DMS153 treated with DMSO at 0.1 percent for 48 hours (cell line): ENCODE results near the gene DGKI.

ENCODE experiments used
- DNase-seq: peaks from one replicate; lab custom pipeline; 2025; ENCODE audit not compliant: unreplicated experiment; lab: John Stamatoyannopoulos, UW

DGKI gene

DNA sequence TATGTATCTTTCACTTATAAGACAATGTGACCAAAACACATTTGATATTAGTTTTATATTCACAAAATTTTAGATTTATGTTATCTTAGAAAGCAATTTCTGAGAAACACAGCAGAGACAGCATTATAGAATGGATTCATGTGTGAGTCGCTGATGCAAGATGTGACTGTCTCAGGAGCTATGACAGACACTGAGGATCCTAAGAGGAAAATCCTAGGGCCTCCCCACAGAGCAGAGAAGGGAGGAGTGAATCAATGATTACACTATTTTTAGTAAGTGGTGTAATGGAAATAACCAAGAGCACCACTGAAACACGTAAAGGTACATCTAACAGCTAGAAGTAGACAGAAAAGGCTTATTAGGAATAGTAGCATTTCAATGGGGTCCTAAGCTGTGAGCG is 299.3 kb downstream of the DGKI start:
- DNase-seq = no peak

DNA sequence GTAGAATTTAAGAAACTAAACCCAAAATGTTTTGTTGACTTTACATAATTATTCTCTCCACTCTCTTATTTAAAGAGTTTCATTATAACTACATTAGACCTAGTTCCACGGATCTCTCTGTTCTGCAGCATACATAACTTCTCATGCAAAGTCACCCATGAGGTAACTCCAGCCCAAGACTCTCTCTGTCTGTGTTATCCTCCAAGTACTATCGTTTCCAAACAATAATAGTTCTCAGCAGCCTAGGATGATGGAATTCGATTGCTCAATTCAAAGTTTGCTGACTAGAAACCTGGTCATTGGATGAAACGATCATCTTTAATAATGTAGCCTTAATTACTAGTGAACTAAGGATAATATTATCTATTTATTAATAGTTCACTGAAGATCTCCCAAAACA is 300.1 kb downstream of the DGKI start:
- DNase-seq = no peak

DNA sequence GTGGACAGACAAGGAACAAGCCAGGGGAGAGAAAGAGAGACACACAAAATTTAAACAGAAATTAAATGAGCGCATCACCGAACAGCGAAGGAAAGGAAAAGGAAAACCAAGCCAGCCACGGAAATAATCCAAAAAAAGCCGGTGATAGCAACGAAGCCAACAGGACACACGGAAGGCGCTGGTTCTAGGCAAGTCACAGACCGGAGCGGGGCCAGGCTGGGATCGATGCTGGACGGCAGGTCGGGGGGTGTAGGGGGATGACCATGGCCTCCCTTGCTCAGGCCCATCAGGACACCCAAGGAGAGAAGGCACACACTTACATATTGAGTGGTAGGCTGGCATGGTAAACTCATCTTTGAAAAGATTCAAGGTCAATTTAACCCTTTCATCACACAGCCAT is 300.8 kb downstream of the DGKI start:
- no peak for DNase-seq

DNA sequence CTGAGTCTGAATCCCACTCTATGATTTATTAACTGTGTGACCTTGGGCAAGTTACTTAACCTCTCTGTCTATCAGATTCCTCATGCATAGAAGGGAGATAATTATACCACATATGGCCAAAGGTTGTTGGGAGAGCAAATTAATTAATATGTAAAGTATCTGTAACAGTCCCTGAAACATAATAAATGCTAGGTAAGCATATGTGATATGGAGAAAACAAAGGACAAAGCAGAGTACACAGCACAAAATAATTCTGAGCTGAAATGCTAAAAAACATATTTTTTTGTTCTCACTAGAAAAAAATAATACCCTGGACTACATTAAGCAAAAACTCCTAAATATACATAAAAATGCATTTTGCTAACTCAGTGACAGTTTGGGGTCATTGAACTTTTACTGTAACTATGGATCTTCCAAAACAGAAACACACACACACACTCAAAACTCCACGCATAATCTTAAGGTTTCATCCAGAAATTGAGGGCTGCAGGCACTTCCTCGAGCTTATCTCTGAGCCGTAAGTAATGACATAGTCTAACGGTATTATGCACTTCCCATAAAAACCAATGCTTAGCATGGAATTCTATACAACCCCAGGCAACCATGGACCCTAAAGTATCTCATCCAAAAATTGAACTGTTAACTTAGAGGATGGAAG is 301.6 kb downstream of the DGKI start:
- DNase-seq = no peak

DNA sequence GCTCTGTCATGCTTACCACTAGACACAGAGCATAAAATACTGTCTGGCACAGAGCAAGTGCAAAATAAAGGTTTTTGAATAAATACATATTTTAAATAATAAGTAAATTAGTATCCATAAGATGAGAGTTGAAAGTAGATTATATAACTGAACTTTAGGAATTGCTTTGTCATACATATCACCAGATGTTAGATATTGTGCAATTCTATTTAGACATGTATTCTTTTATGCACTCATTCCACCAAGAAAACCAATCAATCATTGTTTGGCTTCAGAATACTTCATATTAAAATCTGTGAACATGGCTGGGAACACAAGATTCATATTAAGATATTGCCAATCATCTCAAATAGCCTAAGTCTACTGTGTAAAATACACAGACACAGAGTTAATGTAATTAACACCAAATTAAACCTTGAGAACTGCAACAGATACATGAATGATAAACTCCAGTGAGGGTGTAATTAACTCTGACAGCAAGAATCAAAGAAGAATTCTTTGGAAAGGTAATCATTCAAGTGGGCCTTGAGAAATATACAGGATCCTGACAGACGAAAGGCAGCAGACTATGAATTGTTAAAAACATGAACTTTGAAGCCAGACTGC is 302.2 kb downstream of the DGKI start:
- no peak for DNase-seq

DNA sequence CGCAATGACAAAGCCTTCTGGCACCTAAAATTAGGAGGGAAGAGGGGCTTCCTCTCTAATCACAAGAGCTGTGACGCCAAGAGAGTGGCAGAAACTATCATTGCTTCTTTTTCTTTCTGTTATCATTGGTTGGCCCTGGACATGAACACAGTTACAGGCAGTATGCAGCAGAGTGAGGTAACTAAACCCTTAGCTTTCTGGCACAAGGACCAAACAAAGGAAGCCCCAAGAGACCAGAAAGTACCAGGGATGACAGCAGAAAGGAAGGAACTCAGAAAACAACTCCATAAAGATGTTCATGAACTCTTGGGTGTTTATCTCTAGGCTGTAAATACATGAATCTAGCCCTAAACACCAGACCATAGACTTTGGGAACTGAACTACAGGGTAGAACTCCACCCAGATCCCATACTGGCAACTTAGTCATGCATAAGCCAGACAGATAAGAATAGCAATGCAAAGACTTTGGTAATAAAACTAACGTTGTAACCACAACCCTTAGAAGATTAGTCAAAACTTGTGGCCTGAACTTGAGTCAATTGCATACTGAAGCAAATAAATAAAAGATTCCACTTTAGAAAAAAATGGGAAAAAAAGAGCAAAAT is 307.6 kb downstream of the DGKI start:
- DNase-seq = no peak

DNA sequence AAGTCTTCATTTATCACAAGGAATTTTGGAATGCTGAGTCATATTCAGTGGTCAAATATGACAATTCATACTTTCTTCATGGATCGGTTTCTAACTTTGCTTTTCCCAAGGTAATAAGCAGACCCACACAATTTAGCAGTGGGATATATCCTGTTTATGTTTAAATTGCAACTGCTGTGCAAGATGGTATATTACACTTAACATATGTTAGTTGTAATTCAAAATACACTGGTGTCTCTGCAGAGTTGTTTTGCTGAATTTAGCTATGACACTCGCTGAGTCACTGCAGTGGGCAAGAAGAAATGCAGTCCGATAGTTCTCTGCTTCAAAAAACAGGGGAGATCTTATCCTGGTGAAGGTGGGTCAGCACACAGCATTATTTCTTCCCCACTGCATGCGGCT is 308.4 kb downstream of the DGKI start:
- DNase-seq = no peak

DNA sequence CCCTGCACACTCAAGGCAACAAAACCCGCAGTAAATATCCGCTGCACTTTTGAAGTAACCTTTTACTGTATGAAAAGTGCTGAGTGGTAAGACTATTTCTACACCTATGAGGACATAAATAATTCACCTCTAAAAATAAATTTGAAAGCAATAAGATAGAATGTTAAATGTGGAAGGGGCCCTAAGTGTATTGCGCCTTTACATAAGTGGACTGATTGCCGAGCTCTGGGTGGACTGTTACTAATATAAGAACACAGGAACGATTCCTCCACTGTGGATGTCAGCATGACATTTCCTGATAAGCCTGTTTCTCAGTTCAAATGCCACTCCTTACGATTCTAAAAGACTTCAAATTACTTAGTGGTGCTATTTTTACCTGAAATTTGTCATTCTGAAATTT is 311.2 kb downstream of the DGKI start:
- DNase-seq = no peak

DNA sequence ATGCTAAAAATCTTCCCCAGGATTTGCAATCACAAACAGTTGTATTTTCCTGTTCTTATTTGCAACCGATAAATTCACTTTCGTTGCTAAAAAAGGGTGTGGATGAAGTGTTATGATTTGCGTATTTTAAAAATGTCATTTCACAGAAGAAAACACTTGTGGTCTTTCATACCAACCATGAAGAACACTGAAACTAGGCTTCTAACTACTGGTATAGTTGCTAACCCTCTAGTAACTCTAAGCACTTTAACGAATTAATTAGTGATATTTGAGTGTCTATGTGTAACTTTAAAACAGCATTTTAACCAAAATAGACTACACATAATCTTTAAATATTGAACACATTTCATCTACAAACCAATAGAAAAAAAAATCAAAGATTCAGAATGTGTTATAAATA is 315.1 kb downstream of the DGKI start:
- DNase-seq = no peak

DNA sequence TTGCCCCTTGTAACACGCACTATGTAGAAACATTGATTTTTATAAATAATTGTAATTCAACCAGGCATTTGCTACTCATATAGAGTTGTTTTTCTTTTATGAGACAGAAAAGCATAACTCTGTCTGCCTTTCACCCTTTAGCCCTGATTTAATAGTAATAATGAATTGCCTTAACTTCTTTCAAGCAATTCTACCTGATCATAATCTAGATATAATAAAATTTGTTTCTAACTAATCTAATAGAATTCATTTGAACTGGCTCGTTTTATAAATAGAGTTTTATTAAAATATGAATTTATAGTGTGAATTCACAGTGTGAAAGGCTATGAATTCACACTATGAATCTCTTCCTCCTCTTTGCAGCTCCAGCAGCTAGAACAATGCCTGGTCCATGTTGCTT is 319.1 kb downstream of the DGKI start:
- no peak for DNase-seq

DNA sequence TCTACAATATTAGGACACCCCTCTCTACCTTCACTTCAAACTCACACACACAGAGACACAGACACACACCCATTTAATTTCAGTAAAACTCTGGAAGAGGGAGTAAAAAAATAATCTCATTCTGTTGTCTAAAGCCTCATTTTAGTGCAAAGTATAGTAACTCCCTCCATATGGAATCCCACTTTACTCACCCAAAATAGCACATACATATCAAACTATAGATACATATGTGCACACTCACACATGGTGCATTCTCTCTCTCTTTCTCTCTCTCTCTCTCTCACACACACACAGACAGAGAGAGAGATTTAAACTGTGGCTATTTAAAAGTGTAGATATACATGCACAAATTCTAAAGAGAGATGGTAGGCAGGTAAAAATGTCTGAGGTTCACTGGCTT is 323.6 kb downstream of the DGKI start:
- no peak for DNase-seq

DNA sequence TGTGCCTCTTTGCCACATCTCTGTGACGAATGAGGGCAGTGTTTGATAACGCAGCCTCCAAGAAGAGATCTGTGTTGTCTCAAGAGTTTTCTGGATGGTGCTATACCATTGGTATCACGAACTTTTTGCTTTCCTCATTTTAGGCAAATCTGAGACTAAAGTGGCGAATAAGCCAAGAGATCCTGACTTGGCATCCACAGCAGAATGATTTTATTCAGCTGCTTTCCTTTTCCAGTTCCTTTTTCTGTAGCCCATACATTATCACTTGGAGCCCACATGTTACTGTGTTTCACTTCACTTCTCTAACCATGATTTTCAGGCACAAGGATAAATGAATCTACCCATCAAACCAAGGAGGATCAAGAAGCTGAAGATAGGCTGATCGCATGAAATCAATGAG is 325.3 kb downstream of the DGKI start:
- no peak for DNase-seq

DNA sequence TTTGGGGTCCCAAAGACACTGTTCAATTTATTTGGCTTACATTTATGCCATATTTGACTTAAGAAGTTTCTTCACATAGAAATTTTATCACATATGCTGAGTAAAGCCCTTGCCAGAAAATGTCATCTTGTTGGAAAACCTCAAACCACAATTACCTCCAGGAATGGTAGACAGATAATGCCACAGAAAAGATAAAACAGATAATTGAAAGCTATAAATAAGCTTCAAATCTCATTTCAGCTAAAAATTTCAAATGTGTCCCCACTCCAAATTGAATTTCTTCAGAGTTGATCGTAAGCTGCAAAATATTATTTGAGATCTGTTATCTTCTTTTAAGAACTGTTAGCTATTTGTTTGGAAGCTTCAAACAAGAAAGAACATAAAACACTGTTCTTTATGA is 326.8 kb downstream of the DGKI start:
- no peak for DNase-seq

DNA sequence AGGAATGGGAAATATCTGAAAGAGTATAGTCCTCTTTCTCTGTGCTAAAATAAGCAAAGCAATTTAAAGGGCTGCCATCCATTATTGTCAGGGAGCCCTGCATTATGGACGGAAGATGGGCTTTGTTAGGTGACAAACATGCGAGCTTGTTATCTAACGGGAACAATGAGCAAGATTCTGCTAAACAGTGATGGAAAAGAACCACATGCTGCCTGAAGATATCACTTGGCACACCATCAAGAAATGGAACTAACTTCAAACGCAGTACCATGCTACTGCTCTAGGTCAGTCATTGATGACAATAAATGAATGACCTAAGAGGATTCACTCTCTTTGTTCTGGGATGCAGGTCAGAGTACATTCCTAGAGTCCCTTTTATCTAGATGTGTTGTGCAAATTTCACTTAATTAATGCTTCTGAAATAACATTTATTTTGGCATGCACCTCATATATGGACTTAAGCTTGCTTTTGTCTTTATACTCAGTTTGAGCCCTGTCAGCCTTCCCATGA is 327.5 kb downstream of the DGKI start:
- no peak for DNase-seq

DNA sequence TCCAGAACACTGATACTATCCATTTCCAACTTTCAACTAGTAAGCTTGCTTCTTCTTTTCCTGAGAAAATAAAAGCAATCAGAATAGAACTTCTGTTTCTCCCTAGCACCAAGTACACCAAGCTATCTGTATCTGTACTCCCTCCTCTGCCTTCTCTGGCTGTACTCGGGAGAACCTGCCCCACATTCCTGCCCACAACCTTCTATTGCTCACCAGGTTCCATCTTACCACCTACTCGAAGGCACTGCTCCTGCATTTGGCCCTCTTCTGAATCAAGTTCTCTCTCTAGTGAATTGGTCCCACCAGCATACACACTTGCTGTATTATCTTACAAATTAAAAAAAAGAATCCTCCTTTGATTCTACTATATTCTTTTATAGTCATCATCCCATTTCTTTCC is 333.7 kb downstream of the DGKI start:
- DNase-seq = no peak

DNA sequence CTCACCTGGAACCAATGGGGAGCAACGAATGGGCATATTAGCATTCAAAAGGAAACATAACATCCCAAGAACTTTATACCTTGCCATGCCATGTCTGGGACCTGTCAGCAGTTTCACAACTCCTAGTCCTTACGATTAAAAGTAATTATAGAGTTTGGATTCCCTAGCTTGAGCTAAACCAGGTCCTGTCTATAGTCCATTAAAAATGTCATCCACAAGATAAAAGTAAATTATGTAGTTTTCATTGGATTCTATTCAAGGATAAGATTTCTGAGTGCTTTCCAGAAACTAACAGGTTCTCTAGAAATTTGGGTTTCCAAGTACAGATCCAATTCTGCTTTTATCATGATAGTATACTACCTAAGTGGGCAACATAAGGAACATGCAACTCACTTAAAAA is 339.7 kb downstream of the DGKI start:
- no peak for DNase-seq

DNA sequence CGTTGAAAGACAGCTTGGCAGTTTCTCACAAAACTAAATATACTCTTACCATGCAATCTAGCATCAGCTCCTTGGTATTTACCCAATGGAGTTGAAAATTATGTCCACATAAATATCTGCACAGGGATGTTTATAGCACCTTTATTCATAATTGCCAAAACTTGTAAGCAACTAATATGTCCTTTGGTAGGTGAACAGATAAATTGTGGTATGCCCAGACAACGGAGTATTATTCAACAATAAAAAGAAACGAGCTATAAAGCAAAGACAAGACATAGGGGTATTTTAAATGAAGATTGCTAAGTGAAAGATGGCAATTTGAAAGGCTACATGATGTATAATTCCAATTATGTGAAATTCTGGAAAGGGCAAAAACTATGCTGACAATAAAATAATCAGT is 340.7 kb downstream of the DGKI start:
- no peak for DNase-seq

DNA sequence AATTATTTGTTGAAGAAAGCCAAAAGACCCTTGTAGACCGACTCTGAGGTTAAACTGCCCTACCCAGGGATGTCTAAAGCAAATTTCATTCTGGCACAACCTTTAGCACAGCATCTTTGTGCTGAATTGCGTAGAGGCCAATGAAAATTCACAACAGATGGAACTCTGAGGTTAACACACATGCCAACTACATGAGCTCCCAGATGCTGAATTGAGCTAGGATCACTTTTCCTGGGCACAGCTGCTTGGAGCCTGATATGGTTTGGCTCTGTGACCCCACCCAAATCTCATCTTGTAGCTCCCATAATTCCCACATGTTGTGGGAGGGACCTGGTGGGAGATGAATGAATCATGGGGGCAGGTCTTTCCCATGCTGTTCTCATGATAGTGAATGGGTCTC is 345.2 kb downstream of the DGKI start:
- no peak for DNase-seq

DNA sequence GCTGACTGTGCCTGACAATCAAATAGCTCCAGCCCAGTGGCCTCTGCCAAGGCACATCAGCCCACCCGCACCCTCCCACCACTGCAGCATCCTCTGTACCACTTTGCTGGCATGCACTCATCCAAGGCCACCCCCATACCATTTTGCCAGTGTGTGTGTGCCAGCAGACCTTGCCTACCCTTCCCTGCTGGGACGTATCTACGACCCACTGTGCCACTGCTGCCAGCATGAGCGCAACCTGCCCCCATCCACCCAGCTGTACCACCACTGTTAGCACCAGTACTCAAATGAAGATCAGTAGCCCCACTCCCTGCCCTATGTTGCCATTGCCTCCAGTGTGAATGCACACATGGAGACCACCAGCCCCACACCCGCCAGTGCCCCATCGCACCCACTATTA is 353.9 kb downstream of the DGKI start:
- DNase-seq = no peak

DNA sequence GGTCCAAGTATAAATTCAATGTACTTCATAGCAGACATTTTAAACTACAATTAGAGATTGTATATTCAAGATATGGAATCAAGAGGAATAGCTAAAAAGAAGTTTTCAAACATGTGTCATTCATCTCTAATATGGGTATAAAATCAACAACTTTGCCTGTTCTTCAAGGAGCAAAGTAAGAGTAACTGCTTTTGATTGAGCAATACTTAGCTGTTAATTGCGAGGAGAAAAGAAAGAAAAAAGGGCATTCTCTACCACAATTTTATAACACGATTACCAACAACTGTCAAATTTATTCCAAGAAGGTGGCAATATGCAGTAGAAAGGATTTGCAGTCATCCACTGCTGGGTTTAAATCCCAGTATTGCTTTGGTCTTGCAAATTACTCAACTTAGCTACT is 356.9 kb downstream of the DGKI start:
- no peak for DNase-seq

DNA sequence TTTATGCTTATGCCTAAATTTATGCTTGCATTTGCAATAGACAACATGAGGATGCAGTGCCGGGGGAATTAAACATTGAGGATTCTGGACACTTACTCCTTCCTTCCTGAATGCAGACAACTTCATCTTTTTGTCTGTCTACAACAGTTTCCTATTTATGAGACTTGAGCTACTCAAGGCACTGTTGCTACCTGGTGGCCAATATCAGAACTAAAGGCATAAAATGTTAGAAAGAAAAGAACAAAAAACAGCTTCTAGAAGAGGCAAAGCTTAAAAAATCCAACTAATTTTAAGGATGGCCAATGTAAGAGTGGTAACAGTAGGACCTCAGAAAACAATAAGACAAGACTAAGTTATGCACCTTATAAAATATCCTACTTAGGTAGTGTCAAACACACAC is 358.7 kb downstream of the DGKI start:
- DNase-seq = no peak

DNA sequence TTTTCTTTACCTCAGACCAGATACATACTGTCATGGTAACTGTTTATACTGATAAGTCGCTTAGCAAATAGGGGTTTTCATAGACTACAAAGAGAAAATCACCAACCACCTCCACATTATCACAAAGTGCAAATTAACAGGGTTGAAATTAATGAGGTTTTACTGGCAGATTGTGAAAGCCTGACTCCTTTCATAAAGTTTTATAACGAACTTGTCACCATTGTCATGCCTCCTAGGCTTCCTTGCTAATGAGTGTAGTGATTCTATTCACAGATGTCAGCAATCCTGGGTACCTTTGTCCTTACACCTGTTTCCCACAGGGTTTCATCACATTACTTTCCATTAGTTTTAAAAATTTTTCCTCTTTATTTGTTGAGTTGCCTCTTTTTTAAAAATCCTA is 361.0 kb downstream of the DGKI start:
- DNase-seq = no peak

DNA sequence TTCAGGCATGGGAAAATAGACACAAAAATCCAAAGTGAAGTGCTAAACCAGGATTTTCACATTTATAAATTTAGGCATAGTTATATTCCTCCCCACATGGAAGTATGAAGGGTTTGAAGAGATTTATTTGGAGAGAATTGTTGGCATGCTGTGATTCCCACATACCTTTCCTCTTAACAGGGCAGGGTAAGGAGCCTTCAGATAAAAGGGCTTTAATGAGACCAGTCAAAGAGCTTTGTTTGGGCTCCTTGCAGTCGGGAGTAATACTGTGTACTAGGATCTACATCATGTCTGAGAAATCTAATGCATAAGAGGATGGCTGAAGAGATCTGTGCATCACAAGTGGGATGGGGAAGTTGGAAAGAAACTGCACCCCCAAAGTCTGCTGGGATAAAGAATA is 362.4 kb downstream of the DGKI start:
- no peak for DNase-seq
